HepG2 (cell line): ENCODE results near the gene SGMS1.

Experiments used
- ARID3A ChIP-seq: IDR thresholded peaks from 2 replicates; pipeline ENCODE4 v1.6.1; 2012; ENCODE audit warnings: low read depth, low read length, improper control_type of control experiment
- ATF3 ChIP-seq: sonication (generic); formaldehyde crosslinking; IDR thresholded peaks from 2 replicates; pipeline ENCODE4 v1.4.0; 2020; ENCODE audit warnings: missing genetic modification reagents
- CTCF ChIP-seq: sonication (generic); formaldehyde crosslinking; IDR thresholded peaks from 2 replicates; pipeline ENCODE4 v1.5.0; 2020; ENCODE audit warnings: mild to moderate bottlenecking, missing genetic modification reagents, moderate library complexity
- FOXO1 ChIP-seq: sonication (generic); formaldehyde crosslinking; IDR thresholded peaks from 2 replicates; pipeline ENCODE4 v1.4.0; 2020; ENCODE audit warnings: missing genetic modification reagents
- MAX ChIP-seq: IDR thresholded peaks from 2 replicates; pipeline ENCODE4 v1.6.1; 2012; ENCODE audit warnings: inconsistent platforms
- PATZ1 ChIP-seq: sonication (generic); formaldehyde crosslinking; IDR thresholded peaks from 2 replicates; pipeline ENCODE4 v1.4.0; 2020; ENCODE audit warnings: missing genetic modification reagents
- POLR2A ChIP-seq, 2 experiments: IDR thresholded peaks; 2 replicates each; pipeline ENCODE4 v1.6.1; 2011; ENCODE audit warnings: low read depth in 2 of 2, low read length in 2 of 2, mild to moderate bottlenecking in 1 of 2, moderate library complexity in 1 of 2; ENCODE audit not compliant: insufficient read depth in 1 of 2
- PRDM4 ChIP-seq: sonication (generic); formaldehyde crosslinking; IDR thresholded peaks from 2 replicates; pipeline ENCODE4 v1.9.0; 2021; ENCODE audit warnings: missing genetic modification reagents, borderline replicate concordance
- STAG1 ChIP-seq: sonication (generic); formaldehyde crosslinking; IDR thresholded peaks from 2 replicates; pipeline ENCODE4 v1.4.0; 2020; ENCODE audit warnings: missing genetic modification reagents
- TCF7 ChIP-seq: sonication (generic); IDR thresholded peaks from 2 replicates; pipeline ENCODE4 v1.6.1; 2016; ENCODE audit warnings: antibody characterized with exemption, low read depth
- XBP1 ChIP-seq: sonication (generic); formaldehyde crosslinking; IDR thresholded peaks from 2 replicates; pipeline ENCODE4 v1.5.0; 2020; ENCODE audit warnings: missing genetic modification reagents

GRCh38 chr10:50528206-50528605 lies 95.5 kb downstream of the SGMS1 start:
- TF ChIP-seq CTCF (no peak), POLR2A (IDR thresholded peaks at IDR 0.05; ENCODE audit: insufficient read depth in 1 of 2, low read depth in 2 of 2, low read length in 2 of 2) (no peak), FOXO1 (CRISPR knock-in tag) (no peak), PATZ1 (CRISPR knock-in tag) (no peak), ARID3A (no peak), ATF3 (CRISPR knock-in tag) (no peak), XBP1 (no peak), STAG1 (CRISPR knock-in tag) (no peak), TCF7 (no peak), MAX (no peak), PRDM4 (CRISPR knock-in tag) (no peak)
